ENCODE measurements around the gene CNTN4. TPM values are rescaled to one million over a fixed set of nuclear protein-coding genes. Genes with fewer than 3 reads are reported as not detected.

CNTN4 gene
- polyA plus RNA-seq, 1 donor (not counting 4 experiments of a cell fraction or from before 2014, with no cell fraction given), result not detected

DNA sequence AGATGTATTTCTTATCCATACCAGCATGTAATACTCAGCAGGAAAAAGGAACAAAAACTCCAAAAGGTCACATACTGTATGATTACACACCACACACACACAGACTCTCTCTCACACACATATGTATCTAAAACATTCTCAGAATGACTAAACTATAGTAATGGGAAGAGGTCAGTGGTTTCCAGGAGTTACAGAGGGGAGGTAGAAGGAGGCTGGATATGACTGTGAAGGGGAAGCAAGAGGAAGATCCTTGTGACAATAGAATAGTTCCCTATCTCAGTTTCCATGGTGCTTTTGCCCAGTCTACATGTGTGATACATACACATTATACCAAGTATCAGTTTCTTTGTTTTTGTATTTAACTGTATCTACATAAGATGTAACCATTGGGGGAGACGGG is 821.4 kb downstream of the CNTN4 start:
- no peak for TF ChIP-seq CTCF (optimal IDR thresholded peaks at IDR 0.05 in 1 of 3, IDR thresholded peaks at IDR 0.05 in 1 of 3, conservative IDR thresholded peaks at IDR 0.05 in 1 of 3; ENCODE audit: extremely low read depth in 1 of 3, insufficient read depth in 2 of 3, low read length in 3 of 3)
- no peak for TF ChIP-seq EZH2 (IDR thresholded peaks at IDR 0.05; ENCODE audit: low read length)
- Histone ChIP-seq H3K4me2 (ENCODE audit: control insufficient read depth, extremely low read depth, insufficient read depth, low read depth, low read length) (no peak overlapping the region), H3K27me3 (ENCODE audit: control insufficient read depth, extremely low read depth, insufficient read depth, low read length) (no peaks in the 10 kb centered on the region), H3K4me1 (ENCODE audit: control insufficient read depth, extremely low read depth, insufficient read depth, low read length) (no peaks in the 10 kb centered on the region), H3K79me2 (ENCODE audit: control insufficient read depth, insufficient read depth, low read length) (no peaks in the 10 kb centered on the region), H3K4me3 (ENCODE audit: control insufficient read depth in 2 of 3, extremely low read depth in 1 of 3, insufficient read depth in 2 of 3, low read depth in 1 of 3, low read length in 3 of 3) (no peak overlapping the region), H3K9ac (ENCODE audit: control insufficient read depth, extremely low read depth, insufficient read depth, low read length) (no peak overlapping the region), H3K27ac (ENCODE audit: control insufficient read depth, insufficient read depth, low read length) (no peak overlapping the region), H2AFZ (ENCODE audit: control insufficient read depth, low read length) (no peak overlapping the region), H3K9me3 (ENCODE audit: control insufficient read depth, low read depth, low read length) (no peaks in the 10 kb centered on the region), H4K20me1 (ENCODE audit: control insufficient read depth, extremely low read depth, insufficient read depth, low read length) (no peaks in the 10 kb centered on the region), H3K36me3 (ENCODE audit: control insufficient read depth in 2 of 2, extremely low read depth in 1 of 2, insufficient read depth in 2 of 2, low read length in 2 of 2) (no peaks in the 10 kb centered on the region), H3K9me1 (ENCODE audit: control insufficient read depth, extremely low read depth, insufficient read depth, low read length) (no peaks in the 10 kb centered on the region)
- dilution Hi-C loops (cut with MboI; ENCODE audit: extremely low pct_ligation_motif_present, low sequenced_read_pairs), result no loop called here
- FAIRE-seq (no peak), DNase-seq (ENCODE audit: low read depth, low spot score) (no peak)

GRCh38 chr3:2921452-2921851 is 822.8 kb downstream of the CNTN4 start:
- TF ChIP-seq CTCF (optimal IDR thresholded peaks at IDR 0.05 in 1 of 3, IDR thresholded peaks at IDR 0.05 in 1 of 3, conservative IDR thresholded peaks at IDR 0.05 in 1 of 3; ENCODE audit: extremely low read depth in 1 of 3, insufficient read depth in 2 of 3, low read length in 3 of 3), result no peak
- TF ChIP-seq EZH2 (IDR thresholded peaks at IDR 0.05; ENCODE audit: low read length), result no peak
- no peak for DNase-seq (ENCODE audit: low read depth, low spot score)
- no peak for FAIRE-seq
- Histone ChIP-seq H3K79me2 (ENCODE audit: control insufficient read depth, insufficient read depth, low read length) (no peaks in the 10 kb centered on the region), H3K4me1 (ENCODE audit: control insufficient read depth, extremely low read depth, insufficient read depth, low read length) (no peaks in the 10 kb centered on the region), H3K27me3 (ENCODE audit: control insufficient read depth, extremely low read depth, insufficient read depth, low read length) (no peaks in the 10 kb centered on the region), H4K20me1 (ENCODE audit: control insufficient read depth, extremely low read depth, insufficient read depth, low read length) (no peaks in the 10 kb centered on the region), H3K9ac (ENCODE audit: control insufficient read depth, extremely low read depth, insufficient read depth, low read length) (no peak overlapping the region), H3K4me3 (ENCODE audit: control insufficient read depth in 2 of 3, extremely low read depth in 1 of 3, insufficient read depth in 2 of 3, low read depth in 1 of 3, low read length in 3 of 3) (no peak overlapping the region), H3K36me3 (ENCODE audit: control insufficient read depth in 2 of 2, extremely low read depth in 1 of 2, insufficient read depth in 2 of 2, low read length in 2 of 2) (no peaks in the 10 kb centered on the region), H3K4me2 (ENCODE audit: control insufficient read depth, extremely low read depth, insufficient read depth, low read depth, low read length) (no peak overlapping the region), H3K9me3 (ENCODE audit: control insufficient read depth, low read depth, low read length) (no peaks in the 10 kb centered on the region), H2AFZ (ENCODE audit: control insufficient read depth, low read length) (no peak overlapping the region), H3K27ac (ENCODE audit: control insufficient read depth, insufficient read depth, low read length) (no peak overlapping the region), H3K9me1 (ENCODE audit: control insufficient read depth, extremely low read depth, insufficient read depth, low read length) (no peaks in the 10 kb centered on the region)
- dilution Hi-C loops (cut with MboI; ENCODE audit: extremely low pct_ligation_motif_present, low sequenced_read_pairs), result no loop called here

All from keratinocyte (primary cell).